NCI-H2081 (cell line): Measurements from ENCODE around the gene NEK6.

Experiments used
- DNase-seq, 2 experiments: peaks; one replicate each; lab custom pipeline; 2025; lab: John Stamatoyannopoulos, UW

Gene NEK6

DNA sequence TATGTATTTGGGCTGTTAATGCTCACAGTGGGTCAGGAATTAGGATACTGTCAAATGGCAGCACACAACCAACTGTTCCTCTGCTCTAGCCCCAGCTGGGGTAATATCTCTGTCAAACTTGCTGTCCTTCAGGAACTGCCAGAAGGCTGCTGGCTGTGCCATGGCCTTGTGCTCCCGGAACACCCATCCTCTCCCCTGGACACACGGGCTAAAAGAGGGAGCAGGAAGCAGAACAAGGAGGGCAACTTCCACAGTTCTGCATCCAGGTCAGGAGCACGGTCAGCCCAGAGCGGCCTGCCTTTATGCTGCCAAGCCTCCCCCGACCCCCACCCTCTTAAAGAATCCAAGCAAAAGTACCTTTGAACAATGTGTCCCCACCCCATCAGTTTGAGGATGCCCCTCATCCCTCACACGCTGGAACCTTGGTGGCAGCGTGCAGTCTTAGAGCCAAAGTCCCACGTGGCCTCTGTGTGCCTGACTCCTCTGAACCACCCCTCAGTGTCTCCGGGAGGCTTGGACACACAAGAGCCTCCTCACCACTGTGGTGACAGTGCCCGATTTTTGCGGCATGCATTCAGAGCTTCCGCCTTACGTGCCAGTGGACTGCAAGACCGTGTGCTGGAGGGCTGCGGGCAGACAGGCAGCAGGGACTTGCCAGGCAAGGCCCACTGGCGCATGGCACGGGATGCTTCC lies 96.7 kb downstream of the NEK6 start:
- no peak for DNase-seq

DNA sequence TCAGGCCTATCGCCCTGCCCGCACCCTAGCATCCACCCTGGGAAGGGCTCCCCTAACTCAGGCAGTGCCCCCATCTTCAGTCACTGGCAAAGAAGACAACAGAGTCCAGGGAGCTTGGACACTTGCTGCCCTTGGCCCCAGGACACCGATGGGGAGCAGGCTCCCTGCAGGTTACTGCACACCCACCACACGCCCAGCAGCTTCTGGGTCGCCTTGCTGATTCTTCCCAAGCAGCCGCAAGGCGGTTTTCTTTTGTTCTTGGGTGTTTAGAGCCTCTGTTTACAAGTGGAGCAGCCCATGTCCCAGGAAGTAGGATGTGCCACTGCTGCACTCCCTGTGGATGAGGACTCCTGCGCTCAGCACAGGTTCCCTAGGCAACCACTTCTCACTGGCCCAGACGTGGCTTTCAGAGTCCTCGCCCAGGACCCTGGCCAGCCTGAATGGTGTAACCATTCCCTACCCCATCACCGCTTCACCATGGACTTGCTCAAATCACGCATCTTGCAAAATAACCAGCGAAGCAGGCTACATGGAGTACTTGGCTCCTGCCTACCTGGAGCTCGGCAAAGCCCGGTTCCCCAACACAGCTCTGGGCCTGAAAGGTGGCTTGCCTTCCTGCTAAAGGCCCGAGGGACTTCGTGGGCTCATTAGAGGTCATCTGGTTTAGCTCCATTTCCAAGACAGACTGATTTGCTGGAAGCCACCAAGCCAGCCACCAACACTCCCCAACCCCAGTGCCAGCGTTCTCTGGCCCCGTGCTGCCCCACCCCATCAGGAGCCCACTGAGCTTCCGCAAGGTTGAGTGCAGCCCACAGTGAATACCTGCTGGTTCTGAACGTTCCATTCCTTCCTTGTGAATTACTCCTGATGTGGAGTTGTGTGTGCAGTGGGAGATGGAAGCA lies 97.5 kb downstream of the NEK6 start:
- DNase-seq = no peak

DNA sequence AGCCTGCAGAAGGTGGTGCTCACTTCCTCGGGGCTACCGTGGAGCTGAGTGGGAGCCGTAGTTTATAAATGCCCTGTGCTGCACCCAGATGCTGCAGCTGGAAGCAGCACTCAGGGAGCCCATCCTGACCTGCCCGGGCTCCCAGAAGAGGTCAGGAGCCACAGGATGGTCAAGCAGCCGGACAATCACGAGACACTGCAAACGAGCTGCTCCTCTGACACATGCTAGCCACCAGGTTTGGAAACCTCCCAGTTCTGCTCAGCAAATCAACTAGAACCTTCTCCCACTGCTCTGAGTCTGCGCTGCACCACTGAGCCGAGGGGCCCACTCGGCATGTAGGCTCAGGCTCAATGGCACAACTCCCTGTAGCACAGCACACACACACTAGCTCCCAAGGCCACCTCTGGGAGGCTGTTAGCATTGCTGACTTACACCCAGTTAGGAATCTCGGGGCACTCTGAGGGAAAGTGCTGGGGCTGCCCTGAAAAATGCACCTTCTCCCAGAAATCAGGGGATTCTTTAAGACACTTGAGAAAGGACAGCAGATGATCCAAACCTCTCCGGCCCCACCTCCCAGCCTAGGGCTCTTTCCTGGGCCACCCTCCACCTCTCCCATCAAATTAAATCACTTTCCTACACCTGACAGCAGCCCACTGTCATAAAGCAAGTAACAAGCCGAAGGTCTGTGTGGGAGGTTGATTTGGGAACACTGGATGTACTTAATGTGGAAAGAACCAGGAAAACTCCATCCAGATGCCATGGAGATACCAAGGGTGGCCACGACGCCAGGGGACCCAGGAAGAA lies 98.4 kb downstream of the NEK6 start:
- DNase-seq = no peak

DNA sequence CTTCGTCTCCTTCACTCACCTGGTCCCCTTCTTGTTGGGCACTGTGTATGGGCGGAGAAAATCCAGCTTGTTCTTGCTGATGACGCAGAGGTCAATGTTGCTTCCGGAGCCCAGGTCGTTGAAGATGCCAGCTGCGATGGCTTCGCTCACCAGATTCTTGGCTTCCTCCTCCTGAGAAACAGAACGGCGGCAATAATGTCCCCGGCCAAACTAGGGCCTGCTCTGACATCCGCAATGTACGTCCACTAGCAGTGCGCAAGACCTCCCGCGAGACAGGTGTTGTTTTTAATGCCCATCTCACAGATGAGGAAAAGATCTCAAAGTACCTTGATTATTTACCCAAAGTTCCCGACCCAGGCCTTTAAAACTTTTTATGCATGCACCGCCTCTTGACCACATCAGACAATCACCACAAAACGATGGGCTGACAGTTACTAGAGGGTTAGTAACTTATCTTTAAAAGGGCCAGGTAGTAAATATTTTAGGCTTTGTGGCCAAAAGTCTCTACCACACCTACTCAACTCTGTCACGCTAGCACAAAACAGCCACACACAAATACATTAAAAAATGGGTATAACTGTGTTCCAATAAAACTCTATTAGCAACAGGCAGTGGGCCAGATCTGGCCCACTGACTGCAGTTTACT lies 99.1 kb downstream of the NEK6 start:
- DNase-seq = no peak

DNA sequence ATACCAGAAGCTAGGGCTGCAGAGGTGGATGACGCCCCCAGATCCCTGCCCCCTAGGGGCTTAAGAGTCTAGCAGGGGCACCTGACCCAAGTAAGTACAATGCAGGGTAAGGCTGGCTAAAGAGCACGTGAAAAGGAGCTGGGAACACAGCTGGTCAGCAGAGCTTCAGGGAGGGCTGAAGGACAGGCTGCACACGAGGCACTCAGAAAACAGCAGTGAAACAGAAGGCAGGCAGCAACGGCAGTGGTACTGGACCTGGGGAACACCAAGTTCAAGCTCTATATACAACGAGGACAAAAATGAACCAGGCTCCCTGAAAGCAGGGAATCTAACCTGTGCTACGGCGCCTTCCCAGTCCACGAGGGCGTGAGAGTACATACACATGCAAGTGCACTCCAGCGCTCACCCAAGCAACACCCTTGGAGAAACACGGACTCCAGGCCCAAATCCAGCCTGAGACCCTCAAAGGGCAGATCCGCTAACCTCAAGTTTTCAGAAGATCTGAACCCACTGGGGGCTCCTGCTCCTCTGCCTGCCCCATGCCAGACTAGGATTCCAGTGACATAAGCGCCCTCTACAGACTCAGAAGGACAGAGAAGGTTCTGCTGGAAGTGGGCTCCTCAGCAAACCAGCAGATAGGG lies 100.1 kb downstream of the NEK6 start:
- no peak for DNase-seq

DNA sequence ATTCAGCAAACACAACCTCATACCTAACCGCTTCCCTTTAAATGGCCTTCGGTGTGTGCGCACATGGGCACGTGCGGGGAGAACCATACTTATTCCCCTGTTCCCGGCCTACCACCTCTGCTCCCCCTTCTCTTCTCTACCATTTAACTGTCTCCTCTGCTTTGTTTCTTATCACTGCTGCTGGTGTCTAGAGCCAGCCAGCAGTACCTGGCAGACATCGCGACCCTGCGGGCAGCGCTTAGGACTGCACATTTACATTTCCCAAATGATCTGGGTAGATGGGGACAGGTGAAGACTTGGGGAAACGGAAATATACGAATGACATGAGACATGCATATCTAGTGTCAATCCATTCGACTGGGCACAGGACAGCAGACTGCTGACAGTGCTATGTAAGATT lies 100.9 kb downstream of the NEK6 start:
- DNase-seq = no peak

DNA sequence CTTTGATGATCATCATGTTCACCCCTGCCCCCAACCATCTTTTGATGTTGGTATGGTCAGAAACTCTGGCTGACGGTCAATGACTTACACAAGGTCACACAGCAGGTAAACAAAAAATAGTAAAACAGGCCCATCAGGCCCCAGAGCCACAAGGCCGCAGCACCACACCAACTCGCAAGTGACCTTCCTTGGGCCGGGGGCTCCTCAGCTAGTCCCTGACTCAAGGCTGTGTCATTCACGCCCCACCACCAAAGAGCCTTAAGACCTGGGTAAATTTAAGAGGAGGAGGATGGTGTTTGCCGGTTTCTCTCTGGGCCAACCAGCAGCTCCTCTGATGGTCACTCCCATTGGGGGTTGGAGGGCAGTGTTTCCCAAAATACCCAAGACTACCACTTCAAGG lies 101.7 kb downstream of the NEK6 start:
- no peak for DNase-seq

DNA sequence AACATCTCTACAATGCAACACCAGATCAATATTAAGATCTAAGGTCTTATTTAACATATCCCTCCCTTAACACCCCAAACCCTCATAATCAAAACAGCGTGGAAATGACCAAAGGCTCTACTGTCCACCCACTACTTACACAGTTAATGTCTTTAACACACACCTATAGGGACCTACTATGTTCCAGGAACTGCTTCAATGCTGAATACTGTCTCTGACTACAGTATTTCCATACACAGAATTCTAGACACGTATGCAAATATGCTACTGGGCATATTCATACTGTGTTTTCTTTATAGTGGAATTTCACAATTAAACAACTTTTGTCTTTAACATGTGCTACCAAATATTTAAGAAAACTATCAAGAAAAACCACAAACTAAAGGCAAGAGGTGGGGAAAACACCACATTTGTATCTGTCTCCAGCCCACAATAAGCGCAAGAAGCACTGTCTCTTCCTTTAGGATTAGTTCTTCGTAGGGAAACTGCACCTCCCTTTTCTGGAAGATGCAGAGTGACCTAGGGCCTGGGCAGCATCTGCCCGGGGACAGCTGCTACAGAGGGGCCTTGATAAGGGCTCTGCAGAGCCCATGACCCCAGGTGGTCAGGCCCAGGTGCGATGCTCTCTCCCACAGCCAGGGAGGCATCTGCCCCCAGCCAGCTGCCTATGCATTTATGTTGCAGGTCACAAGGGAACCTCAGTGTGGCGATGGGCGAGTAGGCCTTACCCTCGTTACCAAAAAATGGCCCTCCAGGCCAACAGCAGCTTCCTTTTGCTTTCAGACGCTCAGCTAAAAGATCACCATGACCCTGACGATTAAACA lies 102.3 kb downstream of the NEK6 start:
- no peak for DNase-seq

DNA sequence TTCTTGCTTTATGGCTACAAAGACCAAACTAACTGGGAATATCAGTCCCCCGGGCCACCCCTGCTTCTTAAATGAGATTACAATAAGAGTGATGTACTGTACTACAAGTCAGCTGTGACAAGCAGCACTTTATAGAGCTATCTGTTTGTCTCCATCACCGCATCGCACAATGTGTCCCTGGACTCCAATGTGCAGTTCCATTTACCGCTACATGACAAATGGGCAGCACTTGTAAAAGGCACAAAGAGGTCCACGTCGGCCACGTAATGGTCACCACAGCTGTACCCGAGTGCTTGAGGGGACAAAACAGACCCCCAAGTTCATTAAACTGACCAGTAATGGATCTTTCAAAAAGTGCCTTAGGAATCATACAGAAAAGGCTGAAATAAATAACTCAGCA lies 103.4 kb downstream of the NEK6 start:
- no peak for DNase-seq

DNA sequence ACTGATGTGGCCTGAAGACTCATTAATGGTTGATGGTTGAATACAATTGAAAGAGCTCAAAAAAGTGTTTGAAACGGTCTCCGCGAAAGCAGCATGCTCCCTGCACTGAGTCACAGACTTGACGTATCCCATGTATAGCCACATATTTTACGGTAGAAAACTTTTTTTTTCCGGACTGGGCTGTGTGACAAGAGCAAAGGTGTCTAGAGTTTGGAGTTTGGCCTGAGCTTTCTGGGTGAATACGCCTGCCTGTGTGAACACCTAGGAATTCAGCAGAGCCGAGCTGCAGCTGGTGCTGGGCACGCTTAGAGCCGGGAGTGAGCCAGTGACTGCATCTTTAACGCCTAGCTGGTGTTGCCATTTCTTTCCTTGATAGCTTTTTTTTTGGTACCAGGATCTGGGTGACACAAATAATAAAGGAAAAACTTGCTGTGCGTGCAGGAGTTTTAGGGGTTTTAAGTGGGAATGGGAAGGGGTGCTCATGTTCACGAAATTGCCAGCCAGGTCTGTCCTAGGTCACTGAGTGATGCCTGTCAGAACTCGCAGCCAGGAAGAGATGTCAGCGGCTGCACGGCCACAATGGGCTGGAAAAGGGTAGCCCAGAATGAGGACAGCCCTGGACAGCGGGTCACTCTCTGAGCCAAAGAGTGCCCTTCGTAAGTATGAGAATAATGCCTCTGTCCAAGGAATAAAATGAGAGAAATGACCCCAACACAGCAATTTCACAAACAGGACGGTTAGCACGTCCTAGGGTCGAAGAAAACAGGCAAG lies 105.8 kb downstream of the NEK6 start:
- DNase-seq = no peak

DNA sequence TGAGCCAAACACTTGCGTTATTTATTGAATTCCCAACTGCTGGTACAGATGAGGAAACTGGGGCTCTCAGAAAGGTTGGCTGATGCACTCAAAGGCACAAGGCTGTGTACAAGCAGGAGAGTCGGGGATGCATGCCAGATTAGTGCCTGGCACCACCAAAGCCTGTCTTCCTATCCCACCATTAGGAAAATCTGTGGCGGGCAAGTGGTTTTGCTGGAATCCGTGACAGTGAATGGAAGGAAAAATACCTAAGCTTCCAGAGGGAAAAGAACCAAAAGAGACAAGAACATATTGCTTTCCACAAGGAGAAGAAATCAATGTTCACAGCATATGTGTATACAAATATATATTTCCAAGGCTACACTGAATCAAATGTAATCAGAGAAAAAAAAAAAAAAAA lies 106.4 kb downstream of the NEK6 start:
- DNase-seq = no peak

DNA sequence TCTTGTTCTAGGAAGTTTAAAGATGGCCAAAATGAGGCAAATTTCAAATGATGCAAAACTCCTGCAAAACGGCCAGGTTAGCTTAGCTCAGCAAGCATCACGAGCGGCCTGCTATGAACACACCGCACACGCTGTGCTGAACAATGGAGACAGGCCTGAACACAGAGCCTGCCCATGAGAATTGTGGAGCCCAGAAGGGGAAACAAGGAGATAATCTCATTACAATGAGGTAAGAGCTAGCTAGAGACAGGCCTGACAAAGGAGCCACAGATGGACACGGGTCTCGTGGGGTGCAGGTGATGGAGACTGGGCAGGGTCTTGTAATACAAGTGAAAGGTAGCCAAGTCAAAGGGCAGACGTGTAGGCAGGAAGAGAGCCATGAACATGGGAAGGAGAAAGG lies 107.3 kb downstream of the NEK6 start:
- DNase-seq = no peak

DNA sequence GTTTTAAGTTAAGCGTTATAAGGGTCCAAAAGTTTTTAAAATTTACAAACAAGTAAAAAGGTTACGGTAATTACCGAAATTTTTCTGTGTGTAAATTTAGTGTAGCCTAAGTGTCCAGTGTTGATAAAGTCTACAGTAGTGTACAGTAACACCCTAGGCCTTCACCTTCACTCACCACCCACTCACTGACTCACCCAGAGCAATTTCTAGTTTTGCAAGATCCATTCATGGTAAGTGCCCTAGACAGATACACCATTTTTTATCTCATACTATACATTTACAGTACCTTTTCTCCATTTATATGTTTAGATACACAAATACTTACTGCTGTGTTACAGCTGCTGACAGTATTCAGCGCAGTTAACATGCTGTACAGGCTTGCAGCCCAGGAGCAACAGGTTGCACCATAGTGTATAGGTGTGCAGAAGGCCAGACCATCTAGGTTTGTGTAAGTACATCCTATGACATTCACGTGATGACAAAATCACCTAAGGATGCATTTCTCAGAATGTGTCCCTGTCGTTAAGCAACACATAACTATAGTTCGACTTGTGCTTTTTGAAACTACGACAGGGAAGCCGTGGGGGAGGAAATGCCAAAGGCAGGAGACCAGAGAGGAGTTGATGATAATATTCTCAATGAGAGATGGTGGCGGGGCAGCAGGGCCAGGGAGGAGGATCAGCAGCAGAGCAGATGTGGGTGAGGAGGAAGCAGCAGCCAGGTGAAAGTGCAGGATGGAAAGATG lies 108.9 kb downstream of the NEK6 start:
- DNase-seq = no peak

DNA sequence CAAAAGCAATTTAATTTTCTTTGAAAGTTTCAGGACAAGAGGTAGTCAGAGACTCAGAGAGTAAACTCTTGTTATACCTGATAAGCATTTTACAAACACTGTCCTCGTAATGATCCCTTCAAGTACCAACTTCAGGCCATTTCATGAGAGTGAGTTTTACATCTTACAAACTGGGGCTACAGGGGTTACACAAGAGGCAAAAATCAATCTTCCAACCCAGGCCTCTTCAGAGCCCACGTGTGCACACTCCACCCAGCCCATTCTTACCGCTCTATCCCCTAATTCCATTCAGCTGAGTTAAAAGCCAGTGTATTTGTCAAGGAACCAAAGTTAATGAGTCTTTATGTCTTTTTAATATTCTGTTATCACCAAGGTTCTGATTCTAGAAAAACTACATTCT lies 110.9 kb downstream of the NEK6 start:
- DNase-seq = no peak

DNA sequence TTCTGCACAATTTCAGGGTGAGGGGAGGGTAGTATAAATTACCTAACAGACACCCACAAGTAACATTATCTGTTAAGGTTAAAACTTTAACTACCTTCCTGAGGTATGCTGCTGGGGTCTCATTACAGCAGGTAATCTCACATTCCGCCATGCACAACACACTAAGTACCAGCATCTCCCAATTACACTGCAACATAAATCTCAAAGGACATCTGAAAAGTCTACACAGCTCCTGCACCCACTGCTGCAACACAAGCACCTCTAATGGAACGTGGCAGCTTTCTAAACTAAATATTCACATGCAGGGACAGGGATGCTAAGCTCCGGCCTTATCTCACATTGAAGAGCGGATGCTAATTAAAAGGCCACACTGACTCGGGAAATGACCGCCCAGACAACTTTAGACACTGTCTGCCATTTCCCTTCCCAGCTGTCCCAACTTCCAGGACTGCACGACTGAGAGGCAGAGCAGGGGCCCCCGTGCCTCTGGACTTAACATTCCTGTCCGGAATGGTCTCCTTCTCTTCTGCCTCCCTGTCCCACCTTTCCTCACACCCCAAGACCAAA lies 111.6 kb downstream of the NEK6 start:
- no peak for DNase-seq

DNA sequence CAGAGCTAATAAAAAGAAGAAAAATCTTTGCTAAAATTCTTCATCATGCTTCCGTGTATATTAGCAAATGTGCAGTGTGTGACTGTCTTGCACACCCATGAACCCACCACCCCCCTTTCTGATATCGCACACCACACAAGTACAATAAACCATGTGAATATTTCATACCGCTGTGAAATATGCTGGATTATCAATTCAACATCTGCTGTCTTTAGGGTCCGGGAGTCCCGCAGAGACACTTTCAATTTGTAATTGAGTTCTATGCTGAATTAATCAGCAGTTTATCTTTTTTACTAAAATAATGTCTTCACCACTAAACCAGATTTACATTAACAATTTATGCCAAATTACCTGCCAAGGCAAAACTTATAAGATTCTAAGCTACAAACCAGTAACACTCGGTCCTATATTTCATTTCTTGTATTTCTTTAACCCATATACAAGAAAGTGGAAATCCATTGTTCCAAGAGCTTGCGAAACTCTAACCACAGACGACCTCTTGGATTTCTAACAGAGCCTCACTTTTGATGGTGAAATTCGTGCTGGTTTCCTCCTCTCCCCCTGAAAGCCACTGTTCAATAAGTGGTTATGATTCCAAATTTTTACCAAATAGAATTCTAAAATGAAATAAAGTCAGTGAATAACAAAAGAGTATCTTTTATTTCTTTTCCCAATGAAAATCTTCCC lies 113.3 kb downstream of the NEK6 start:
- DNase-seq = no peak

DNA sequence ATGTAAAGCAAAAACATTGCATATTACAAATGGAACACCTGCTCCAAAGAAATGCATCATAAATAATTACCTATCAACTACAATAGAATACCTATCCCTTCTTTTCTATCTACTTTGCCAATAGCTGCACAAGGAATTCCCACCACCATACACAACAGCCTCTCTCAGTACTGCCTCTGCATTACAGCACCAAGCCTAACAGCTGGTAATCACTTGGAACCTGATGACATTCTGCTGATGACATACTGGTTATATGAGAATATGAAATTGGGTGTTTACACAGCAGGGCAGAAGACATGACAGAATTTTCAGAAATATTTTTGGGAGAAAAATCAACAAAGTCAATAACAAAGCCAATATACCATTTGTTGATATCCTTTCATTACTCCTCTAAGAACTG lies 114.3 kb downstream of the NEK6 start:
- DNase-seq = no peak

DNA sequence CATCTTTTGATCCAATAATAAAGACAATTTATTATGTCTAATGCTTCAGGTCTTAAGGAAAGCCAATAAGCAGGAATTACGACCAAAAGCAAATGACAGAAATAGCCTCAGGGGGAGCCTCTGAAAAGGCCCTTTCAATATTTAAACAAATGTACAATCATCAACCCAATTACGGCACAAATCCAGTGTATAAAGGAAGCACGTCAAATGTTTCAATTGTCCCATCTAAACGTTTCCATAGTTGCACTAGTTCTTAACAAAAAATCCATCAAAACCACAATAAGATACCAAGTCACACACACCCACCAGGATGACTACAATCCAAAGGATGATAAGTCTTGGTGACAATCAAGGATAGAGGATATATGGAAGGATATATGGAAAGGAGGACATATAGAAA lies 115.6 kb downstream of the NEK6 start:
- peak in 1 of 2 experiments; percentile 37 for DNase-seq
